ENCODE data around the gene TMEM208.

The TMEM208 gene

DNA sequence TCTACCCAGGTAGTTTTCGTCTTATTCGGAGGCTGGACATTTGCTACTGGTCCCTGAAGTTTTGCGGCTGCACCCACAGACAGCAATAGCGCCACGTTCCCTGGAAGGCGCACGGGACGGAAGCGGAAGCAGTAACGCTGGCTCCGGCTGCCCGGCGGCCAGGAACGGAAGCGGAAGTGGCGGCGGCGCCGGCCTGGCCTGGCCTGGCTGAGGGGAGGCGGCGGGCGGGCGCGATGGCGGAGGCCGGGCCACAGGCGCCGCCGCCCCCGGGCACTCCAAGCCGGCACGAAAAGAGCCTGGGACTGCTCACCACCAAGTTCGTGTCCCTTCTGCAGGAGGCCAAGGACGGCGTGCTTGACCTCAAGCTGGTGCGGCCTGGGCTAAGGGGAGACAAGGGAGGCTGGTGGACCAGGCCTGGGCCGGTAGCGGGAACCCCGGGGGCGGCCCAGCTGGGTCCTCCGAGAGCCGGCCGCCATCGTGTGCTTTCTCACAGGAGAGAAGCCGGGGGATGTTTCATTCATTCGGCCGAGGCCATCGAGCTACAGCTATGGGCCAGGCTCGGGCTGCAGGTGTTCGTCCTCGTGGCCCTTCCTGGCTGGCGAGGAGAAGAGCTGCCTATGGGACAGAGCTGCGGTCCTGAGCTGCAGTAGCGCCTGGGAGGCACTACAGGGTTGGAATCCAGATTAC is 34.8 kb upstream of the TMEM208 start, which contains the start of gene E2F4:
E2F4 (plus strand) TSS at position 161 of the 687 bp plus-strand sequence; CDS start at position 234, 73 bp downstream.
- peak; percentile 98 for DNase-seq

DNA sequence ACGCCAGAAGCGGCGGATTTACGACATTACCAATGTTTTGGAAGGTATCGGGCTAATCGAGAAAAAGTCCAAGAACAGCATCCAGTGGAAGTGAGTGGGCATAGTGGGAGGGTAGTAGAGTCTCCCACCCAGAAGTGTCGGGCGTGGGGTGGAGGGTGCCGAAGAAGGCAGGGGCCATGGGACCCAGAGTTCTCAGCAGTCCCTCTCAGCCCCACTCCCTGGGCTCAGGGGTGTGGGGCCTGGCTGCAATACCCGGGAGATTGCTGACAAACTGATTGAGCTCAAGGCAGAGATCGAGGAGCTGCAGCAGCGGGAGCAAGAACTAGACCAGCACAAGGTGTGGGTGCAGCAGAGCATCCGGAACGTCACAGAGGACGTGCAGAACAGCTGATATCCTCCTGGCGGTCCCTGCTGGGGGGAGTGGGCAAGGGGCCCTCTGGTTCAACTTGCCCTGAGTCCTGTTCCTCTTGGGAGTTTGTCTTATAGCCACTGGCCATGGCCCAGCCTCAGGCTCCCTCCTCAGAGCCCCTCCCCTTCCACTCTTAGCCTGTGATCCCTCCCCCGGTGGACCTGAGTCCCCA is 34.1 kb upstream of the TMEM208 start:
- no peak for DNase-seq

DNA sequence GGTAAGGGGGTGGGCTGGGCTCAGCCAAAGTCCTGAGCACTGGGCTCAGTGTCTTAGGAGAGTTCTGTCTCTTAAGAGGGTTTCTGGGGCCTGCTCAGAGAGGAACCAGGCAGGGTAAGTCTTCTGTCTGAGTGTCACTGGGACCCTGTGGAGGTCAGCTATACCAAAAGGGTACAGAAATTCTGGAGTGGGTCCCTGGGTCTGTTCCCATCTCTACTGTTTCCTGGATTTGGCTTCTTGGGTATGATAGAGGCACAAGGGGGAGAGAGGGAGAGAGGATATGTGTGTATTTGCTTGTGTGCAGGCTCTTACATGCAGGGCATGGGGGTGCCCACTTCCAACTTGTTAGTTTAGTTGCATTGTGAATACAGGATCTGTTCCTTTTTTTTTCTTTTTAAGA is 33.4 kb upstream of the TMEM208 start:
- DNase-seq, result no peak

DNA sequence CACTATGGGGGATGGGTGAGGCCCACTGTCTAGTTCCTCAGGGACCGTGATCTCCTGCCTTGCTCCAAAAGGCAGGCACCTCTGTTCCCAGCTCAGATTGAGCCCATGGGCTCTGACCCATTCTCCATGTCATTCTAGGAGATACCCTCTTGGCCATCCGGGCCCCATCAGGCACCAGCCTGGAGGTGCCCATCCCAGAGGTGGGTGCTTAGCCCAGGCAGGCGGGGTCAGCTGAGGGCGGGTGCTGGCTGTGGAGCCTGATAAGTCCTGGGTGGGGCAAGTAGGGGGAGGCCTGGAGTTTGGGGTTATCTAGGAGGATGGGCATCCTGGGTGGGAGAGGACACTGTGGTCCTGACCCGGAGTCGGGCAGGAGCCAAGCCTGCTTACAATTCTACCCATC is 32.7 kb upstream of the TMEM208 start:
- no peak for DNase-seq

DNA sequence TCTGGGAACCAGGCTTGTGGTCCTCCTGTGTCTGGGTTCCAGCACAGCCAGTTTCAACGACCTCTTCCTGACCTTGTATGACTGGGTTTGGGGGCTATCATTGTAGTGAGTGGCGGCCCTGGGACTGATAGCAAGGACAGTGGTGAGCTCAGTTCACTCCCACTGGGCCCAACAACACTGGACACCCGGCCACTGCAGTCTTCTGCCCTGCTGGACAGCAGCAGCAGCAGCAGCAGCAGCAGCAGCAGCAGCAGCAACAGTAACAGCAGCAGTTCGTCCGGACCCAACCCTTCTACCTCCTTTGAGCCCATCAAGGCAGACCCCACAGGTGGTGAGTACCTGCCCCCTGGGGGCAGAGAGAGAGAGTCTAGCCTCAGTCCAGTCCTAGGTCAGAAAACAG is 31.3 kb upstream of the TMEM208 start:
- DNase-seq, result no peak

DNA sequence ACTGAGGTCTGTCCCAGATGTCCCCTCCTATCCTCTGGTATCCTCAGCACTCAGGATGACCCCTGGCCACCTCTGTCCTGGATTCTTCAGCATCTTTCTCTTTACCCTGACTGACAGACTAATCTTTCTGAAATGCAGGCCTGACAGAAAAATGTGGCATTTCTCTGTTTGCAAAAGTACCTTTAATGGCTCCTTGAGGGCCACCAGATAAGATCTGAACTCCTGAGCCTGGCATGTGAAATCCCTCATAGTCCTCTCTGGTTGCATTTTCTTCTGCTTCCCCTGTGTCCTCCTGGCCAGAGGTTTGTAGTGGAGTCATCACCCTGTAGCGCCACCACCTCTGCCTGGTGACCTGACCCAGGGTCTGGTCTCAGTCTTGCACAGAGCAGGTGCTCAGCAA is 30.0 kb upstream of the TMEM208 start:
- no peak for DNase-seq

DNA sequence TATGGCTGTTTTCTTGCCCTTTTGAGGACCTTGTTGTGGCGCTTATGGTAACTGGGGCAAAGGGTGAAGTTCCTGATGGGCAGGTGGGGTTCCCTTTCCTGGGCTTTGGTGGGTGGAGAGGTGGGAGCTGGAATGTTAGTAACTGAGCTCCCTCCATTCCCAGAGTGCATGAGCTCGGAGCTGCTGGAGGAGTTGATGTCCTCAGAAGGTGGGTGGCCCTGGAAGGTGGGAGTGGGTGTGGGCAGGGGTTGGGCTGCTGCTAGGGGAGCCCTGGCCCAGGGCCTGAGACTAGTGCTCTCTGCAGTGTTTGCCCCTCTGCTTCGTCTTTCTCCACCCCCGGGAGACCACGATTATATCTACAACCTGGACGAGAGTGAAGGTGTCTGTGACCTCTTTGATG is 29.2 kb upstream of the TMEM208 start:
- DNase-seq, result no peak

DNA sequence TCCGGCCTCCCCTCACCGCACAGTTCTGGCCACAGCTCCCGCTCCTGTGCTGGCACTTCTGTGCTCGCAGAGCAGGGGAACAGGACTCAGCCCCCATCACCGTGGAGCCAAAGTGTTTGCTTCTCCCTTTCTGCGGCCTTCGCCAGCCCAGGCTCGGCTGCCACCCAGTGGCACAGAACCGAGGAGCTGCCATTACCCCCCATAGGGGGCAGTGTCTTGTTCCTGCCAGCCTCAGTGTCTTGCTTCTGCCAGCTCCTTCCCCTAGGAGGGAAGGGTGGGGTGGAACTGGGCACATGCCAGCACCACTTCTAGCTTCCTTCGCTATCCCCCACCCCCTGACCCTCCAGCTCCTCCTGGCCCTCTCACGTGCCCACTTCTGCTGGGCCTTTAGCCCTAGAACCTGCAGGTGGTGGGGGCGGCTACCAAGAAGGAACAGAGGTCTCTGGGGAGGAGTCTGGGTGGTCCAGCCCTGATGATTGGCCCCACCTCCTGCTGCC is 28.6 kb upstream of the TMEM208 start:
- no peak for DNase-seq

DNA sequence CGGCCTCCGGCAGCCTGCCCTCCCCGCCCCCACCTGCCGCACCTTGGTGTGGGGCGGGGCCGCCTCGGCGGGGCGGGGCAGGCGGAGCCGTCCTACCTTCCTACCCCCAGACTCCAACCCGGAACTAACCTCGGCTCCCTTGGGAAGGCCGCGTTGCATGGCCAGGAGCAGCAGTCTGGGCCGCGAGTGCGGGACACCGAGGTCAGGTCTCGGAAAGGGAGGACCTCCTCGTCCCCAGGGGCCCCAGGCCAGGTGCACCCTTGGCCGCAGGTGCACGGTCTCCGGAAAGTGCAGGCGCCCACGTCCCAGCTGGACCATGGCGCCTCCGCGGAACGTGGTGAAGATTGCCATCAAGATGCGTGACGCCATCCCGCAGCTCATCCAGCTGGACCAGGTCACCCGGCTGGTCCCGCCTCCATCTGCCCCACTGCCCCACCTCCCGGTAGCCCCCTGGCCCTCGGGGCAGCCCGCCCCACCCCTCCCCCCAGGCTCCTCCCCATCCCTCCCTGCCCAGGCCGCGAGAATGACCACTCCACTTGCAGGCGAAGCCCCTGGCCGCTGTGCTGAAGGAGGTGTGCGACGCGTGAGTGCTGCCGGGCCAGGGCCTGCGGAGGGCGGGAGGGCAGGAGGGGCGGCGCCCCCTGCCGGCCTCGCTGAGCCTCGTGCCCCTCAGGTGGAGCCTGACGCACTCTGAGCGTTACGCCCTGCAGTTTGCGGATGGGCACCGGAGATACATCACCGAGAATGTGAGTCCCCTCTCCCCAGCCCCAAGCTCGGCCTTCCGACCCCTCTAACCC is 27.7 kb upstream of the TMEM208 start, which contains the start of gene ELMO3:
ELMO3 (plus strand) TSS at position 121 of the 797 bp plus-strand sequence; CDS start at position 317, 196 bp downstream.
- no peak for DNase-seq

DNA sequence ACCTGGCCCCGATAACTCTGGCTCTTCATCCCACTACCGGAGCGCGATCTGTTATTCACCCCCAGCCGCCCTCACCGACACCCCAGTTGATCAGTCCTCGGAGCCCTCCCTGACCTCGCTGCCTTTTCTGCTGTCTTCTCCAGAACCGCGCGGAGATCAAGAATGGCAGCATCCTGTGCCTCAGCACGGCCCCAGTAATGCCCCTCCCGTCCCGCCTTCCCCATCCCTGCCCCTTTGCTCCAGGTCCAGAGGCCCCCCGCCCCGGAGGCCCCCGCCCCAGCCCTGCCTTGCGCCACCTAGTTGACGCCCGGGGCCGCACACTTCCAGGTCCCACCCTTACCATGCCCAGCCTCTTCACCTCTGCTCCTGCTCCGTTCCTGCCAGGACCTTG is 27.1 kb upstream of the TMEM208 start:
- no peak for DNase-seq

DNA sequence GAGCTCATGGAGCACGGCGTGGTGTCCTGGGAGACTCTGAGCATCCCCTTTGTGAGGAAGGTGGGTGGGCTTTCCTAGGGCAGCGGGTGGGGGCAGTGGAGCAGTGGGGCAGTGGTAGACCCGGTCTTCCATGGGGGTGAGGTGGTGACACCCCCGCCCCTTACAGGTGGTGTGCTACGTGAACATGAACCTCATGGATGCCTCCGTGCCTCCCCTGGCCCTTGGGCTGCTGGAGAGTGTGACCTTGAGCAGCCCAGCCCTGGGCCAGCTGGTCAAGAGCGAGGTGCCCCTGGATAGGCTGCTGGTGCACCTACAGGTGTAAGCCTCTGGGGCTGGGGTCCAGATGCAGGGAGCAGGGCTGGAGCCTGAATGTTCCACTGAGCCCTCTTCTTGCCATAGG is 26.4 kb upstream of the TMEM208 start:
- no peak for DNase-seq

DNA sequence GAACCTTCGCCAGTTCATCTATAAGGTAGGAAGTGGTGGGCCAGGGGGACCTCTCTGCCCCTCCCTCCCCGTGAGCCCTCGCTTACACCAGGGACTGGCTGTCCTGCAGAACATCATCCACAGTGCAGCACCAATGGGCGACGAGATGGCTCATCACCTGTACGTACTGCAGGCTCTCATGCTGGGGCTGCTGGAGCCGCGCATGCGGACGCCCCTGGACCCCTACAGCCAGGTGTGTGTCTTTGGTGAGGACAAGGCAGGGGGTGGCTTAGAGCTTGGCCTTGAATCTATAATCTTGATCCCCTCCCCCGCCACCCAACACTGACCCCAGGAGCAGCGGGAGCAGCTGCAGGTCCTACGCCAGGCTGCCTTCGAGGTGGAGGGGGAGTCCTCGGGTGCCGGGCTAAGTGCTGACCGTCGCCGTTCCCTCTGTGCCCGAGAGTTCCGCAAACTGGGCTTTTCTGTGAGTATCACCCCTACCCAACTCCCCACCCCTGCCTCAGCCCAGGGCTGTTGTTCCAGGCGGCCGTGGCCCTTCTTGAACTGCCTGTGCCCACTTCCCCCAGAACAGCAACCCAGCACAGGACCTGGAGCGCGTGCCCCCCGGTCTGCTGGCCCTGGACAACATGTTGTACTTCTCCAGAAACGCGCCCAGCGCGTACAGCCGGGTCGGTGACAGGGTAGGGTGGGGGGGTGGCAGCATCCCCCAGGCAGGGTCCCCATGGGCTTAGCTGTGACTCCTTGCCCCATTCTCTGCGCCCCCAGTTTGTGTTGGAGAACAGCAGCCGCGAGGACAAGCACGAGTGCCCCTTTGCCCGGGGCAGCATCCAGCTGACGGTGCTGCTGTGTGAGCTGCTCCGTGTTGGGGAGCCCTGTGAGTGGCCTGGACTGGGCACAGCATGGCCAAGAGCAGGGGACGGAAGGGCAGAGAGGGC is 25.3 kb upstream of the TMEM208 start:
- DNase-seq, result no peak

DNA sequence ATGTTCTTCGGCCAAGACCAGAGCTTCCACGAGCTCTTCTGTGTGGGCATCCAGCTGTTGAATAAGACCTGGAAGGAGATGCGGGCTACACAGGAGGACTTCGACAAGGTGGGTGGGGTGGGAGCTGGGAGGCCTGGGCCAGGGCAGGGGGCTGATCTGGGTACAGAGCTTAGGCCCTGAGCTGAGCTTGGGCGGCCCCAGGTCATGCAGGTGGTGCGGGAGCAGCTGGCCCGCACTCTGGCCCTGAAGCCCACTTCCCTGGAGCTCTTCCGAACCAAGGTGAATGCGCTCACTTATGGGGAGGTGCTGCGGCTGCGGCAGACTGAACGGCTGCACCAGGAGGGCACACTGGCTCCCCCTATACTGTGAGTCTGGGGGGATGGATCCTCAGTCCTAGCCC is 24.5 kb upstream of the TMEM208 start:
- no peak for DNase-seq

DNA sequence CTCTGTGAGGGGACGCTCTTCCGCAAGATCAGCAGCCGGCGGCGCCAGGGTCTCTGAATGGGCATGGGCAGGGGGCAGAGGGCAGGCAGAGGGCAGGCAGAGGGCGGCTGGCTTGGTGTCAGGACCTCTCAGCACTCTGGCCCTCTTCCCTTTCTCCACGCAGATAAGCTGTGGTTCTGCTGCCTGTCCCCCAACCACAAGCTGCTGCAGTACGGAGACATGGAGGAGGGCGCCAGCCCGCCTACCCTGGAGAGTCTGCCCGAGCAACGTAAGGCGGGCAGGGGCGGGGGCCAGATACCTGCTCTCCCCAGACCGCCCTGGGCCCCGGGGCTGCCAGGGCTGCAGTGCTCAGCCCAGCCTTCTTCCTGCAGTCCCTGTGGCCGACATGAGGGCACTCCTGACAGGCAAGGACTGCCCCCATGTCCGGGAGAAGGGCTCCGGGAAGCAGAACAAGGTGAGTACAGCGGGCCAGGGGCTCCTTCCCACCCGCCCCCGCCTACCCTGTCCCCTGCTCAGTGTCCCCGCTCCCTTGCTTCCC is 23.9 kb upstream of the TMEM208 start:
- DNase-seq, result no peak

DNA sequence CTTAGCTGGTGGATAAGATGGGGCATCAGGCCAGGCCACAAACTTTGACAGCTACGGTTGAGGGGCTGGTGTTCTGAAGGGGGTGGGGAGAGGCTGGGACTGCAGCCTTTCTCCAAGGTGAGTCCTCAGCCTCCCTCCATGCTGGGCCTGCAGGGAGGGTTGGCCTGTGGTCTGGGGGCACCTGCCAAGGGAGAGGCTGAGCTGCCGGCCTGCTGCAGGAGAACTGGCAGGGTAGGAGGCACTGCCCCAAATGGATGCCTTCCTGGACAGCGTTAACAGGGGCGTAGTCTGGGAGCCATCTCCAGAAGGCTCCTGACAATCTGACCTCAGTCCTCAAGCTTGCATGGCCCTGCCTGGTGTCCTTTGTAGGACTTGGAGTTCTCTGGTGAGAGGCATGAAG is 22.9 kb upstream of the TMEM208 start:
- no peak for DNase-seq

DNA sequence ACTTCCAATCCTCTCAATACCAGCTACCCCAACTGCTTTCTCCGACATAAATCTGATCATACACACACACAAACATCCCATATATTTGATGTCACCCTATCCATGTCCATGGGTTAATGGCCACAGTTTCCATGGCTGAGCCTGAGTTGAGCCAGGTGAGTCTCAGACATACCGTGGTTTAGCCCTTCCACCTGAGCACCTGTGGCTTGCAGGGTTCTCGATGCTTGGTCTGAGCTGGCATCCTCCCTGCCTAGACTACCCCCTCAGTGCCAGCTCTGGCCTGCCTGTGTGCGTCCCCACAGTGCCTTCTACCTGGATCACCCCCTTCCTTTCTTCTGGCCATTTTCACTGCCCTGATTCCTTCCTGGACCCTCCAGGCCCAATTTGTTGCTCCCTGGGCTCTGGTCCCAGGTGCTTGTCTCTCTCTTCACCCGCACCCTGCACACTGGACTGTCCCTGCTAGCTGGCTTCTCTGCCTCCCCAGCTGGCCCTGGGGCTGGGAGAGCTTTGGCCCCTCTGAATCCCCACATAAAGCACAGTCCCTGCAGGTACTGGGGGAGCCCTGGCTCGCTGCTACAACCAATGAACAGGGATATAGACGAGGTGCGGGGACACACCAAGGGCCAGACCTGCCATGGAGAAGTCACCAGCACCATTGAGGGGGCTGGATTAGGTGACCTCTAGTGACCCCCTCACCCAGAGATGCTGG is 20.6 kb upstream of the TMEM208 start:
- DNase-seq, result no peak

DNA sequence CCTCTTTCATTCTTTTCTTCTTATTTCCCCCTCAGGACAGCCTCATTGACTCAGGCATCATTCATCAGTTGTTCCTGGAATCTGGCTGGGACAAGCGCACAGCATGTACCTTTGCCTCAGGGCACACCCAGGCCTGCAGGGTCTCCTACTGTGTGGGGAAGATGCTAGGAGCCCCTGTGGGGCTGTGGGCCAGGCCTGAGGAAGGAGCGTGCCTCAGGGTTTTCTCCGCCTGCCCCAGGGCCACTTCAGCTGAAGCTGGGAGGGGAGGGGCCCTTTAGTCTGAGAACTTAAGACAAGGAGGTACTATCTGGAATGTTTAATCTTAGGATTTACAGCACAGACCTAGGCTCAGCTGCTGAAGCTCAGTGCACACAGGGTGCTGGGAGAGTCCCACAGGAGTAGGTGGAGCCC is 20.1 kb upstream of the TMEM208 start:
- DNase-seq, result no peak

DNA sequence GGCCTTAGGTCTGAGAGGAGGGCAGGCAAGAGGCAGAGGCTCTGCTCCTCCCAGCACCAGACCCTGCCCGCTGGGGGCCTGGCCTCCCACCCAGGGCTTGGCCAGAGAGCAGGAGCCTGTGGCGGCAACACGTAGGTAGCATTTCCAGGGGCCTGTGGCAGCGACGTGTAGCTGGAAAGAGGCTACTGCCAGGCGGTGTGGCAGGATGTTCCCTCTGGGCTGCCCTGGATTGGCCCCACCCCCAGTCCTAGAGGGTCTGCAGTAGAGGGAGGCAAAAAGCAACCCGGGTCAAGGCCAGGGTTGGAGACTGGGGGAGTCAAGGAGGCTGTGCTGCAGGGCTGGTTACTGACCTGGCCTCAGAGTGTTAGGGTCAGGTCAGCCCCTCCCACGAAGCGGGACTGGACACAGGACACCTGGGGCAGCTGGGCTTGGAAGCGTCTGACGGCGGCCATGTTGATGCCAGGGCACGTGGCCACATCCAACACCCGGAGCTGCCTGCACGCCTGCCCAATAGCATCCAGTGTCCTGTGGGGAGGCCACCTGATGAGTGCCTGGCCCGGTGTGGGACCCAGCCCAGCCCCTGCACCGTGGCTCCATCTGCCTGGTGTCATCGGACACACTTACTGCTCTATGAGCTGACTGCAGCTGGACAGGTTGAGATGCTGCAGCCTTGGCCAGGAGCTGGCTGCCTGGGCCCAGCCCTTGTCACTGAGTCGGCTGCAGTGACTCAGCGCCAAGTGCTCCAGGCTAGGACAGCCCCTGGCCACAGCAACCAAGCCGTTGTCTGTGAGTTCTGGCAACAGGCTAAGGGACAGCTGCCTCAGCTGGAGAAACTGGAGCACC is 19.5 kb upstream of the TMEM208 start:
- no peak for DNase-seq

DNA sequence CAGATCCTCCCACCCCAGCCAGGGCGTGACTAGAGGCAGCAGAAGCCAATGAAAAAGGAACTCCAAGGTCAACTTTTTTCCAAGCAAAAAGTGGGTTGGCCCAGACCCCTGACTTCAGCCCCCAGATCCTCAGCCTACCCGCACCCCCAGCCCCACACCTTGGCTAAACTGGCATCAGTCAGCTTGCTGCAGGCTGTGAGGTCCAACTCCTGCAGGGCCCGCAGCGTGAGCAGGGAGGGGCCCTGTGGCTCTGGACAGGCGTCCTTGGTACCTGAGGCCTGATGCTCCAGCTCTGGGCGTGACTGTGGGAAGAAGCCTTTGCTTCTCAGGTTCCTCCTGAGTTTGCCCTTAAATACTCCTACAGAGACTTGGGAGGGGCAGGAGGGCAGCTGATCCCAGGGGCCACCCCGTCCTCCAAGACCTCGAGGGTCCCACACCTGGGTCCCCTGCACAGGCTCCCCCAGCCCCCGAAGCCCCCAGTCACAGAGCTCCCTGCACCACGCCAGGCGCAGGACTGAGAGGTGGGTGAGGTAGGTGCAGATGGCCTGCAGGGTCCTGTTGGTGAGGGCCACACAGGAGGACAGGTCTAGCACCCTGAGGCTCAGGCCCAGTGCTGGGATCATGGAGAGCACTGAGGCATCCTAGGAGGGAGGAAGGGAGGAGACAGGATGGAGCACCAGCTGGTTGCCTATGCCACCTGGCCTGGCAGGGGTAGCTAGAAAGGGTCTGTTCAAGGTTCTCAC is 18.6 kb upstream of the TMEM208 start:
- no peak for DNase-seq

DNA sequence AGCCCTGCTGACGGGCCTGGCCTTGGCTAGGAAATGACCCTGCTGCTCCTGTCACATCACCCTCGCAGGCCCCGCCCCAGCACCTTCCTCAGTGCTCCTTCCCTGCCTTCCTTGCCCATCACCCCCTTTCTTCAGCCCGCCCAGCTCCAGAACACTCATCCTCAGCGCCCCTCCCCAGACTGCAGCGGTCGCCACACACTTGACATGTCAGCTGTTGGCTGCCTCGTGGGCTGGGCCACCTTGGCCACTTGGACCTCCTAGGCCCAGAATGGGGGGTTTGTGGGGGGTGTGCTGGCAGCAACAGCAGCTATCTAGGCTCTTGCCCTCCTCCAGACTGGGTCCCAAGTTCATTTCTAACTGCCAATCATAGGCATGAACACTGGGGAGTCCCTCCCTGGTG is 17.4 kb upstream of the TMEM208 start:
- no peak for DNase-seq
